ENCODE measurements around the gene PCDHA9.
A peak's percentile ranks its signal among the peaks of the same experiment; 100 is the strongest.
"Not testable (repeated sequence)": the region's sequence is repeated elsewhere in the genome, so short reads cannot be mapped to it uniquely, and the experiment has no call there.

PCDHA9 gene

DNA sequence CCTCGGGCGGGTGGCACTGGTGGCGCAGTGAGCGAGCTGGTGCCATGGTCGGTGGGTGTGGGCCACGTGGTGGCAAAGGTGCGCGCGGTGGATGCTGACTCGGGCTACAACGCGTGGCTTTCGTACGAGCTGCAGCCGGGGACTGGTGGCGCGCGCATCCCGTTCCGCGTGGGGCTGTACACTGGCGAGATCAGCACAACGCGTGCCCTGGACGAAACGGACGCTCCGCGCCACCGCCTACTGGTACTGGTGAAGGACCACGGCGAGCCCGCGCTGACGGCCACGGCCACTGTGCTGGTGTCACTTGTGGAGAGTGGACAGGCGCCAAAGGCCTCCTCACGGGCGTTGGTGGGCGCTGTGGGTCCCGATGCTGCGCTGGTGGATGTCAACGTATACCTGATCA is 39.3 kb upstream of the PCDHA9 start:
- DNase-seq (ENCODE audit: low spot score) = no peak
- no peak for TF ChIP-seq CTCF (IDR thresholded peaks at IDR 0.05; ENCODE audit: extremely low read depth, missing control alignments)

DNA sequence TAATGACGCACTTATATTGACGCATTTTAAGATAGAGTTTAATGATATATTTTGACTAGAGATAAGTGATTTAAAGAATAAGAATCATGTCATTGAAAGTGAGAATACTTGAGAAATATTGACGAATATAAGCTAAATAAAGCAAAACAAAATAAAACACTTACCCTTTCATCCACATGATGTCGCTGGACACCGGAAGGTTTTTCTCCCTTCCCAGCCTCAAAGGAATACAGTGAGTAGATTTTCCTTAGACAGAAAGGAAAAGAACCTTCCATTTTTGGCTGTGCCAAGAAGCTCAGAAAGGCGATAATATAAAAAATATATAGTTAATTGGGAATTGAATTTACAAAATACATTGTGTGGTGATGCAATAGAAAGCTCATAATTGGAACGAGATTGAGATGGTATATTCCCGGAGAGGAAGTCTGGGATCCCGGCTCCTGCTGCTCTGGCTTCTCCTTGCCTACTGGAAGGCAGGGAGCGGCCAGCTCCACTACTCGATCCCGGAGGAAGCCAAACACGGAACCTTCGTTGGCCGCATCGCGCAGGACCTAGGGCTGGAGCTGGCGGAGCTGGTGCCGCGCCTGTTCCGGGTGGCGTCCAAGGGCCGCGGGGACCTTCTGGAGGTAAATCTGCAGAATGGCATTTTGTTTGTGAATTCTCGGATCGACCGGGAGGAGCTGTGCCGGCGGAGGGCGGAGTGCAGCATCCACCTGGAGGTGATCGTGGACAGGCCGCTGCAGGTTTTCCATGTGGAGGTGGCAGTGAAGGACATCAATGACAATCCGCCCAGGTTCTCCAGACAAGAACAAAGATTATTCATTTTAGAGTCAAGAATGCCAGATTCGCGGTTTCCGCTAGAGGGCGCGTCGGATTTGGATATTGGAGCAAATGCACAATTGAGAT is 26.6 kb upstream of the PCDHA9 start, which contains the start of gene PCDHA5:
Gene PCDHA5 (plus strand): TSS at position 239 of the 906 bp plus-strand sequence.
- DNase-seq (ENCODE audit: low spot score) = no peak
- TF ChIP-seq CTCF (IDR thresholded peaks at IDR 0.05; ENCODE audit: extremely low read depth, missing control alignments) = peak; percentile 17

DNA sequence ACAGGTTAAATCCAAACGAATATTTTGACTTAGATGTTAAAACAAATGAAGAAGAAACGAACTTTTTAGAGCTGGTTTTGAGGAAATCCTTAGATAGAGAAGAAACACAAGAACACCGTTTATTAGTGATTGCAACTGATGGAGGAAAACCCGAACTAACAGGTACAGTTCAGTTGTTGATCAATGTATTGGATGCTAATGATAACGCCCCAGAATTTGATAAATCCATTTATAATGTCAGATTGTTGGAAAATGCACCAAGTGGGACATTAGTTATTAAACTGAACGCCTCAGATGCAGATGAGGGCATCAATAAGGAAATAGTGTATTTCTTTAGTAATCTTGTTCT is 25.9 kb upstream of the PCDHA9 start:
- DNase-seq (ENCODE audit: low spot score) = no peak
- no peak for TF ChIP-seq CTCF (IDR thresholded peaks at IDR 0.05; ENCODE audit: extremely low read depth, missing control alignments)

DNA sequence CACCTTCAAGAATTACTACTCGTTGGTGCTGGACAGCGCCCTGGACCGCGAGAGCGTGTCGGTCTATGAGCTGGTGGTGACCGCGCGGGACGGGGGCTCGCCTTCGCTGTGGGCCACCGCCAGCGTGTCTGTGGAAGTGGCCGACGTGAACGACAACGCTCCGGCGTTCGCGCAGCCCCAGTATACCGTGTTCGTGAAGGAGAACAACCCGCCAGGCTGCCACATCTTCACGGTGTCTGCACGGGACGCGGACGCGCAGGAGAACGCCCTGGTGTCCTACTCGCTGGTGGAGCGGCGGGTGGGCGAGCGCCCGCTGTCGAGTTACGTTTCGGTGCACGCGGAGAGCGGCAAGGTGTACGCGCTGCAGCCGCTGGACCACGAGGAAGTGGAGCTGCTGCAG is 25.2 kb upstream of the PCDHA9 start:
- not testable (repeated sequence) for DNase-seq (ENCODE audit: low spot score)

DNA sequence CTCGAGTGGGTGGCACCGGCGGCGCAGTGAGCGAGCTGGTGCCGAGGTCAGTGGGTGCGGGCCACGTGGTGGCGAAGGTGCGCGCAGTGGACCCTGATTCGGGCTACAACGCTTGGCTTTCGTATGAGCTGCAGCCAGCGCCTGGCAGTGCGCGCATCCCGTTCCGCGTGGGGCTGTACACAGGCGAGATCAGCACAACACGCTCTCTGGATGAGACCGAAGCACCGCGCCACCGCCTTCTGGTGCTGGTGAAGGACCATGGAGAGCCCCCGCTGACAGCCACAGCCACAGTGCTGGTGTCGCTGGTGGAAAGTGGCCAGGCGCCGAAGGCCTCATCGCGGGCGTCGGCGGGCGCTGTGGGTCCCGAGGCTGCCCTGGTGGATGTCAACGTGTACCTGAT is 24.7 kb upstream of the PCDHA9 start:
- DNase-seq (ENCODE audit: low spot score) = no peak
- TF ChIP-seq CTCF (IDR thresholded peaks at IDR 0.05; ENCODE audit: extremely low read depth, missing control alignments) = no peak

DNA sequence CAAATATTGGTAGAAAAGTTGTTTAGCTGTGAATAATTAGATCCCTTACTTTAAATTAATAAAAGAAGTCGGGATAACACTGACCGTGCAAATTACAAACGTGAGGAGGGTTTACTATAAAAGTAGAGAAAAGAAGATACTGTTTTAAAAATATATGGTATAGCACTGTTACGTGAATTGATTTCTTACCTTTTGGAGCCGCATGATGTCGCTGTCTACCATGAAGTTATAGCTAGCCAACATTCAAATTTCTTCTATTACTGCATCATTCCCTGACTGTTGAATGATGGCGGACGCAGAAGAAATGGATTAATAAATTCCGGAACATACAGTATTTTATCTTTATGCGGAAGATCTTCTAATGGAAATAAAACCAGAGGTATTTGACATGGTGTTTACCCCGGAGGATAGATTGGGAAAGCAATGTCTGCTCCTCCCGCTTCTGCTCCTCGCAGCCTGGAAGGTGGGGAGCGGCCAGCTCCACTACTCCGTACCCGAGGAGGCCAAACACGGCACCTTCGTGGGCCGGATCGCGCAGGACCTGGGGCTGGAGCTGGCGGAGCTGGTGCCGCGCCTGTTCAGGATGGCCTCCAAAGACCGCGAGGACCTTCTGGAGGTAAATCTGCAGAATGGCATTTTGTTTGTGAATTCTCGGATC is 20.3 kb upstream of the PCDHA9 start, which contains the start of gene PCDHA6:
Gene PCDHA6 (plus strand): TSS at position 257 of the 658 bp plus-strand sequence. CDS start 132 bp downstream, at position 389.
- DNase-seq (ENCODE audit: low spot score) = no peak
- TF ChIP-seq CTCF (IDR thresholded peaks at IDR 0.05; ENCODE audit: extremely low read depth, missing control alignments) = no peak

DNA sequence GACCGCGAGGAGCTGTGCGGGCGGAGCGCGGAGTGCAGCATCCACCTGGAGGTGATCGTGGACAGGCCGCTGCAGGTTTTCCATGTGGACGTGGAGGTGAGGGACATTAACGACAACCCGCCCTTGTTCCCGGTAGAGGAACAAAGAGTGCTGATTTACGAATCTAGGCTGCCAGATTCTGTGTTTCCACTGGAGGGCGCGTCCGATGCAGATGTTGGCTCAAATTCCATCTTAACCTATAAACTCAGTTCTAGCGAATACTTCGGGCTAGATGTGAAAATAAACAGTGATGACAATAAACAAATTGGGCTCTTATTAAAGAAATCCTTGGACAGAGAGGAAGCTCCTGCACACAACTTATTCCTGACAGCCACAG is 19.8 kb upstream of the PCDHA9 start:
- TF ChIP-seq CTCF (IDR thresholded peaks at IDR 0.05; ENCODE audit: extremely low read depth, missing control alignments) = no peak
- no peak for DNase-seq (ENCODE audit: low spot score)

- DNase-seq (ENCODE audit: low spot score) = not testable (repeated sequence)
These were observed 18.4 kb upstream of the PCDHA9 start for GRCh38 chr5:140829511-140830501.

All from GM20000 (cell line).